Measurements from ENCODE around the gene ARL6IP4.

The ARL6IP4 gene

GRCh38 chr12:122978507-122978955, 1.9 kb upstream of the ARL6IP4 start:
- no peak for DNase-seq (ENCODE audit: low read depth, low spot score)

GRCh38 chr12:122979001-122979907, 1.2 kb upstream of the ARL6IP4 start:
- no peak for DNase-seq (ENCODE audit: low read depth, low spot score)

GRCh38 chr12:122979908-122980182, 636 bp upstream of the ARL6IP4 start:
- no peak for DNase-seq (ENCODE audit: low read depth, low spot score)

- DNase-seq (ENCODE audit: low read depth, low spot score), result no peak
Measured at GRCh38 chr12:122981036-122981471, 573 bp downstream of the ARL6IP4 start.

GRCh38 chr12:122981587-122982476, 1.4 kb downstream of the ARL6IP4 start:
- DNase-seq (ENCODE audit: low read depth, low spot score), result no peak

- no peak for DNase-seq (ENCODE audit: low read depth, low spot score)
Measured at GRCh38 chr12:122982477-122982815, 2.0 kb downstream of the ARL6IP4 start.

- DNase-seq (ENCODE audit: low read depth, low spot score), result no peak
Measured at GRCh38 chr12:122982963-122983788, 2.7 kb downstream of the ARL6IP4 start.

GRCh38 chr12:122983789-122984515, 3.5 kb downstream of the ARL6IP4 start:
- no peak for DNase-seq (ENCODE audit: low read depth, low spot score)

- DNase-seq (ENCODE audit: low read depth, low spot score), result no peak
Measured at GRCh38 chr12:122984612-122985337, 4.3 kb downstream of the ARL6IP4 start.

- no peak for DNase-seq (ENCODE audit: low read depth, low spot score)
Measured at GRCh38 chr12:122985338-122986257, 5.1 kb downstream of the ARL6IP4 start.

- DNase-seq (ENCODE audit: low read depth, low spot score), result no peak
Measured at GRCh38 chr12:122986258-122986871, 5.9 kb downstream of the ARL6IP4 start.

- no peak for DNase-seq (ENCODE audit: low read depth, low spot score)
Measured at GRCh38 chr12:122987086-122987951, 6.8 kb downstream of the ARL6IP4 start.

GRCh38 chr12:122988036-122988435, 7.6 kb downstream of the ARL6IP4 start:
- no peak for DNase-seq (ENCODE audit: low read depth, low spot score)

GRCh38 chr12:122988612-122989212, 8.2 kb downstream of the ARL6IP4 start:
- no peak for DNase-seq (ENCODE audit: low read depth, low spot score)

- DNase-seq (ENCODE audit: low read depth, low spot score), result no peak
Measured at GRCh38 chr12:122989225-122989839, 8.9 kb downstream of the ARL6IP4 start.

- DNase-seq (ENCODE audit: low read depth, low spot score), result no peak
Measured at GRCh38 chr12:122989874-122990419, 9.5 kb downstream of the ARL6IP4 start.

- DNase-seq (ENCODE audit: low read depth, low spot score), result no peak
Measured at GRCh38 chr12:122990561-122990960, 10.1 kb downstream of the ARL6IP4 start.
